HepG2 (cell line): ENCODE data around the gene KLB. TPM values are rescaled to one million over a fixed set of nuclear protein-coding genes. Genes with fewer than 3 reads are reported as not detected.

Source experiments
- BRD4 ChIP-seq: sonication (generic); formaldehyde crosslinking; IDR thresholded peaks from 2 replicates; pipeline ENCODE4 v1.4.0; 2020; ENCODE audit warnings: missing genetic modification reagents
- CEBPB ChIP-seq: IDR thresholded peaks from 2 replicates; pipeline ENCODE4 v1.6.1; 2011; ENCODE audit warnings: low read depth, low read length, improper control_type of control experiment, borderline replicate concordance
- GATAD2A ChIP-seq: IDR thresholded peaks from 2 replicates; pipeline ENCODE4 v1.6.1; 2016
- HIVEP1 ChIP-seq: sonication (generic); formaldehyde crosslinking; IDR thresholded peaks from 2 replicates; pipeline ENCODE4 v1.4.0; 2020; ENCODE audit warnings: mild to moderate bottlenecking, missing genetic modification reagents
- MIXL1 ChIP-seq: IDR thresholded peaks from 2 replicates; pipeline ENCODE4 v1.6.1; 2016
- MLLT10 ChIP-seq: sonication (generic); formaldehyde crosslinking; IDR thresholded peaks from 2 replicates; pipeline ENCODE4 v1.4.0; 2020; ENCODE audit warnings: missing genetic modification reagents
- NRL ChIP-seq: sonication (generic); formaldehyde crosslinking; IDR thresholded peaks from 2 replicates; pipeline ENCODE4 v1.5.0; 2020; ENCODE audit warnings: missing genetic modification reagents, mild to moderate bottlenecking, moderate library complexity, borderline replicate concordance
- PAF1 ChIP-seq: IDR thresholded peaks from 2 replicates; pipeline ENCODE4 v1.6.1; 2016; ENCODE audit warnings: missing genetic modification reagents, missing compliant biosample characterization
- PRDM4 ChIP-seq: sonication (generic); formaldehyde crosslinking; IDR thresholded peaks from 2 replicates; pipeline ENCODE4 v1.9.0; 2021; ENCODE audit warnings: missing genetic modification reagents, borderline replicate concordance
- REXO4 ChIP-seq: sonication (generic); formaldehyde crosslinking; IDR thresholded peaks from 2 replicates; pipeline ENCODE4 v1.8.0; 2022; ENCODE audit warnings: missing genetic modification reagents, mild to moderate bottlenecking, borderline replicate concordance
- SOX6 ChIP-seq, 2 experiments: fragments of 450-650 bp in 1 of 2; sonication (generic) in 1 of 2; formaldehyde crosslinking in 1 of 2; IDR thresholded peaks; 2 replicates each; pipeline versions ENCODE4 v1.4.0 to v1.6.1; 2017 to 2020; ENCODE audit warnings: antibody characterized with exemption in 1 of 2, mild to moderate bottlenecking in 1 of 2, missing genetic modification reagents in 1 of 2
- TOPORS ChIP-seq: sonication (generic); formaldehyde crosslinking; IDR thresholded peaks from 2 replicates; pipeline ENCODE4 v1.8.0; 2023; ENCODE audit warnings: mild to moderate bottlenecking, missing genetic modification reagents
- ZBTB1 ChIP-seq: sonication (generic); formaldehyde crosslinking; IDR thresholded peaks from 2 replicates; pipeline ENCODE4 v1.4.0; 2020; ENCODE audit warnings: missing genetic modification reagents, borderline replicate concordance
- ZNF121 ChIP-seq: sonication (generic); formaldehyde crosslinking; IDR thresholded peaks from 2 replicates; pipeline ENCODE4 v1.5.0; 2020; ENCODE audit warnings: mild to moderate bottlenecking, missing genetic modification reagents
- ZNF225 ChIP-seq: sonication (generic); formaldehyde crosslinking; IDR thresholded peaks from 2 replicates; pipeline ENCODE4 v1.4.0; 2020; ENCODE audit warnings: mild to moderate bottlenecking, missing genetic modification reagents
- ZNF235 ChIP-seq: sonication (generic); formaldehyde crosslinking; IDR thresholded peaks from 2 replicates; pipeline ENCODE4 v1.8.1; 2023; ENCODE audit warnings: mild to moderate bottlenecking, missing genetic modification reagents, borderline replicate concordance
- ZNF333 ChIP-seq: sonication (generic); formaldehyde crosslinking; IDR thresholded peaks from 2 replicates; pipeline ENCODE4 v1.4.0; 2020; ENCODE audit warnings: mild to moderate bottlenecking, missing genetic modification reagents, borderline replicate concordance
- ZNF607 ChIP-seq: sonication (generic); formaldehyde crosslinking; IDR thresholded peaks from 2 replicates; pipeline ENCODE4 v1.5.1; 2020; ENCODE audit warnings: missing genetic modification reagents, mild to moderate bottlenecking, borderline replicate concordance
- ZNF816 ChIP-seq: sonication (generic); formaldehyde crosslinking; IDR thresholded peaks from 2 replicates; pipeline ENCODE4 v1.8.0; 2022; ENCODE audit warnings: missing genetic modification reagents, mild to moderate bottlenecking, borderline replicate concordance
- polyA plus RNA-seq, 8 experiments: library from polyadenylated mRNA; depleted of rRNA in 3 of 8; stranded (reverse) in 7 of 8; unstranded in 1 of 8; fragments of >200 nt; fragmentation: Illumina TruSeq in 4 of 8; extraction: Trizol in 4 of 8; gene quantifications; 2 replicates each; pipeline versions ENCODE4 v1.2.1 to v1.2.3, GENCODE V29; 2011 to 2016; ENCODE audit warnings: low read depth in 4 of 8, missing spikeins in 1 of 8, mixed read lengths in 1 of 8; ENCODE audit not compliant: insufficient read depth in 1 of 8
- total RNA-seq, 5 experiments: library from RNA; depleted of rRNA; stranded (reverse); fragments of >200 nt; fragmentation: Illumina TruSeq; extraction: Trizol; gene quantifications; 2 replicates each; pipeline ENCODE4 v1.2.3, GENCODE V29; 2016; ENCODE audit warnings: low read depth in 1 of 5
- TF ChIP-seq, protein P1 (sequence below): sonication (generic); formaldehyde crosslinking; IDR thresholded peaks from 2 replicates; pipeline ENCODE4 v1.5.1; 2020; ENCODE audit warnings: missing genetic modification reagents, mild to moderate bottlenecking, borderline replicate concordance
- TF ChIP-seq, protein P2 (sequence below): sonication (generic); formaldehyde crosslinking; IDR thresholded peaks from 2 replicates; pipeline ENCODE4 v1.4.0; 2020; ENCODE audit warnings: missing genetic modification reagents, borderline replicate concordance

KLB gene
- total and polyA plus RNA-seq, 2 of the 13 experiments (the other 11 are each of a cell fraction or from before 2014, with no cell fraction given): 25.3 to 82.0 TPM

DNA sequence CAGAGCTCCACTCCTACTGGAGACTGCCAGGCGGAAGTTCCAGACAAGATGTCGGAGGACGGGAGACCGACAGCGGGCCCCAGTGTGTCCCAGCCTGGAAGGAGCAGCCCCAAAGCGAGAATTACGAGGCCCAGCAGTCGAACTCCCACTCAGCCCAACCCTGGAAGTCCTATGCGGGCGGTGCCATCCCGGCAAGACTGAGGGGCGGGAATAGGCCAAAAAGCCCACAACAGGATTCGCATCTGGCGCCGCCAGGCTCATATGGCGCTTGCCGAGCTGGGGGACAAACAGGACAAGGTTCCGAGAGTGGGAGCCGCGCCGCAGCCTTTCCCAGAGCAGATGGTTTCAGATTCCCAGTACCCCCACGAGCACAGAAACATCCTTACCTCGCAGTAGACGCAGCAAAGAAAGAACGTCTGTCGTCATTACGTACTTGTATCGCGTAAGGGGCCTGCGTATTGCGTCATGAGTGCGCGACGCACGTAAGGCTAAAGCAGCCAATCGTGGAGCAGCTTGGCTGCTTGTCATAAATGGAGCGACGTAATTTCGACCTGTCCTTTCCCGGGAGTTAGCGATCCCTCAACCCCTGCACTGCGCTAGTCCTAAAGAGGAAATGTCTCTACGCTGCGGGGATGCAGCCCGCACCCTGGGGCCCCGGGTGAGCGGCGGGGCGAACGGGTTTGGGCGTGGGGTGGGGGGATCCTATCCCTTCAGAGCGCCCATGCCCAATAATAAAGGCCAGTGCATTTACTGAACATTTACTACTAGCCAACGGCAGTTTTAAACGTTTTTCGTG, 52.0 kb downstream of the KLB start, which contains the start of the genes LIAS and RPL9 (continued):
- TF ChIP-seq ZNF333 (CRISPR knock-in tag) (0 out of 2 replicates have a peak, but pooled peaks have one; percentile 67), BRD4 (CRISPR knock-in tag) (peak; percentile 79; the same call in 1 of the 2 replicates), ZNF121 (CRISPR knock-in tag) (no peak), ZNF235 (CRISPR knock-in tag) (no peak), PRDM4 (CRISPR knock-in tag) (peak; percentile 53; the same call in 1 of the 2 replicates), NRL (CRISPR knock-in tag) (peak; percentile 78), REXO4 (no peak), PAF1 (0 out of 2 replicates have a peak, but pooled peaks have one; percentile 7), MLLT10 (CRISPR knock-in tag) (no peak), SOX6 (IDR thresholded peaks at IDR 0.05) (no peak), SOX6 (CRISPR knock-in tag; IDR thresholded peaks at IDR 0.05) (peak; percentile 26; the same call in 1 of the 2 replicates), ZNF225 (CRISPR knock-in tag) (no peak), MIXL1 (no peak; the same call in 1 of the 2 replicates), ZNF607 (CRISPR knock-in tag) (no peak; the same call in 1 of the 2 replicates), ZNF816 (CRISPR knock-in tag) (peak; percentile 35; the same call in 1 of the 2 replicates), HIVEP1 (CRISPR knock-in tag) (peak; percentile 71; the same call in 1 of the 2 replicates), CEBPB (peak; percentile 99), ZBTB1 (CRISPR knock-in tag) (no peak), TOPORS (peak; percentile 71), GATAD2A (peak; percentile 45)
- TF ChIP-seq, protein P1, sequence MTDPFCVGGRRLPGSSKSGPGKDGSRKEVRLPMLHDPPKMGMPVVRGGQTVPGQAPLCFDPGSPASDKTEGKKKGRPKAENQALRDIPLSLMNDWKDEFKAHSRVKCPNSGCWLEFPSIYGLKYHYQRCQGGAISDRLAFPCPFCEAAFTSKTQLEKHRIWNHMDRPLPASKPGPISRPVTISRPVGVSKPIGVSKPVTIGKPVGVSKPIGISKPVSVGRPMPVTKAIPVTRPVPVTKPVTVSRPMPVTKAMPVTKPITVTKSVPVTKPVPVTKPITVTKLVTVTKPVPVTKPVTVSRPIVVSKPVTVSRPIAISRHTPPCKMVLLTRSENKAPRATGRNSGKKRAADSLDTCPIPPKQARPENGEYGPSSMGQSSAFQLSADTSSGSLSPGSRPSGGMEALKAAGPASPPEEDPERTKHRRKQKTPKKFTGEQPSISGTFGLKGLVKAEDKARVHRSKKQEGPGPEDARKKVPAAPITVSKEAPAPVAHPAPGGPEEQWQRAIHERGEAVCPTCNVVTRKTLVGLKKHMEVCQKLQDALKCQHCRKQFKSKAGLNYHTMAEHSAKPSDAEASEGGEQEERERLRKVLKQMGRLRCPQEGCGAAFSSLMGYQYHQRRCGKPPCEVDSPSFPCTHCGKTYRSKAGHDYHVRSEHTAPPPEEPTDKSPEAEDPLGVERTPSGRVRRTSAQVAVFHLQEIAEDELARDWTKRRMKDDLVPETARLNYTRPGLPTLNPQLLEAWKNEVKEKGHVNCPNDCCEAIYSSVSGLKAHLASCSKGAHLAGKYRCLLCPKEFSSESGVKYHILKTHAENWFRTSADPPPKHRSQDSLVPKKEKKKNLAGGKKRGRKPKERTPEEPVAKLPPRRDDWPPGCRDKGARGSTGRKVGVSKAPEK (CRISPR knock-in tag): no peak
- TF ChIP-seq, protein P2, sequence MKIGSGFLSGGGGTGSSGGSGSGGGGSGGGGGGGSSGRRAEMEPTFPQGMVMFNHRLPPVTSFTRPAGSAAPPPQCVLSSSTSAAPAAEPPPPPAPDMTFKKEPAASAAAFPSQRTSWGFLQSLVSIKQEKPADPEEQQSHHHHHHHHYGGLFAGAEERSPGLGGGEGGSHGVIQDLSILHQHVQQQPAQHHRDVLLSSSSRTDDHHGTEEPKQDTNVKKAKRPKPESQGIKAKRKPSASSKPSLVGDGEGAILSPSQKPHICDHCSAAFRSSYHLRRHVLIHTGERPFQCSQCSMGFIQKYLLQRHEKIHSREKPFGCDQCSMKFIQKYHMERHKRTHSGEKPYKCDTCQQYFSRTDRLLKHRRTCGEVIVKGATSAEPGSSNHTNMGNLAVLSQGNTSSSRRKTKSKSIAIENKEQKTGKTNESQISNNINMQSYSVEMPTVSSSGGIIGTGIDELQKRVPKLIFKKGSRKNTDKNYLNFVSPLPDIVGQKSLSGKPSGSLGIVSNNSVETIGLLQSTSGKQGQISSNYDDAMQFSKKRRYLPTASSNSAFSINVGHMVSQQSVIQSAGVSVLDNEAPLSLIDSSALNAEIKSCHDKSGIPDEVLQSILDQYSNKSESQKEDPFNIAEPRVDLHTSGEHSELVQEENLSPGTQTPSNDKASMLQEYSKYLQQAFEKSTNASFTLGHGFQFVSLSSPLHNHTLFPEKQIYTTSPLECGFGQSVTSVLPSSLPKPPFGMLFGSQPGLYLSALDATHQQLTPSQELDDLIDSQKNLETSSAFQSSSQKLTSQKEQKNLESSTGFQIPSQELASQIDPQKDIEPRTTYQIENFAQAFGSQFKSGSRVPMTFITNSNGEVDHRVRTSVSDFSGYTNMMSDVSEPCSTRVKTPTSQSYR (CRISPR knock-in tag): no peak; the same call in 1 of the 2 replicates
